Osteocyte (in vitro differentiated cells): ENCODE measurements around the gene TSPAN18. TPM values are rescaled to one million over a fixed set of nuclear protein-coding genes. Genes with fewer than 3 reads are reported as not detected.

Experiments
- DNase-seq: peaks from one replicate; pipeline ENCODE4 v3.0.0; 2021; ENCODE audit warnings: mixed read lengths; ENCODE audit not compliant: unreplicated experiment; ENCODE audit errors: extremely low spot score
- H3K27ac Mint-ChIP-seq: one replicate; pipeline ENCODE4 v1.8.0; 2021; ENCODE audit warnings: mild to moderate bottlenecking, mixed read lengths; ENCODE audit not compliant: unreplicated experiment
- H3K27me3 Mint-ChIP-seq: one replicate; pipeline ENCODE4 v1.8.0; 2021; ENCODE audit warnings: mixed read lengths; ENCODE audit not compliant: unreplicated experiment
- H3K36me3 Mint-ChIP-seq: one replicate; pipeline ENCODE4 v1.8.0; 2021; ENCODE audit warnings: mixed read lengths; ENCODE audit not compliant: unreplicated experiment
- H3K4me1 Mint-ChIP-seq: one replicate; pipeline ENCODE4 v1.8.0; 2021; ENCODE audit warnings: mixed read lengths; ENCODE audit not compliant: unreplicated experiment
- H3K4me3 Mint-ChIP-seq: one replicate; pipeline ENCODE4 v1.8.0; 2021; ENCODE audit warnings: mild to moderate bottlenecking, moderate library complexity, mixed read lengths; ENCODE audit not compliant: unreplicated experiment
- H3K9me3 Mint-ChIP-seq: one replicate; pipeline ENCODE4 v1.8.0; 2021; ENCODE audit warnings: mixed read lengths; ENCODE audit not compliant: unreplicated experiment
- total RNA-seq: library from RNA; stranded (reverse); gene quantifications from 2 replicates; pipeline ENCODE4 v1.2.1, GENCODE V29; 2021
- TF ChIP-seq, protein P1 (sequence below): fragments of 200-600 bp; sonication (generic); IDR thresholded peaks from 2 replicates; pipeline ENCODE4 v1.5.0; 2021; ENCODE audit warnings: antibody characterized with exemption, mild to moderate bottlenecking, moderate library complexity

The TSPAN18 gene
- total RNA-seq, 1 donor from 2014 or later: 13.4 TPM

- Mint-ChIP-seq H3K36me3 (peaks cover 2% of the 10 kb centered on the region), H3K9me3 (no peaks in the 10 kb centered on the region), H3K4me3 (no peak overlapping the region), H3K4me1 (no peaks in the 10 kb centered on the region), H3K27me3 (no peaks in the 10 kb centered on the region), H3K27ac (no peak overlapping the region)
- DNase-seq: no peak
- TF ChIP-seq, protein P1, sequence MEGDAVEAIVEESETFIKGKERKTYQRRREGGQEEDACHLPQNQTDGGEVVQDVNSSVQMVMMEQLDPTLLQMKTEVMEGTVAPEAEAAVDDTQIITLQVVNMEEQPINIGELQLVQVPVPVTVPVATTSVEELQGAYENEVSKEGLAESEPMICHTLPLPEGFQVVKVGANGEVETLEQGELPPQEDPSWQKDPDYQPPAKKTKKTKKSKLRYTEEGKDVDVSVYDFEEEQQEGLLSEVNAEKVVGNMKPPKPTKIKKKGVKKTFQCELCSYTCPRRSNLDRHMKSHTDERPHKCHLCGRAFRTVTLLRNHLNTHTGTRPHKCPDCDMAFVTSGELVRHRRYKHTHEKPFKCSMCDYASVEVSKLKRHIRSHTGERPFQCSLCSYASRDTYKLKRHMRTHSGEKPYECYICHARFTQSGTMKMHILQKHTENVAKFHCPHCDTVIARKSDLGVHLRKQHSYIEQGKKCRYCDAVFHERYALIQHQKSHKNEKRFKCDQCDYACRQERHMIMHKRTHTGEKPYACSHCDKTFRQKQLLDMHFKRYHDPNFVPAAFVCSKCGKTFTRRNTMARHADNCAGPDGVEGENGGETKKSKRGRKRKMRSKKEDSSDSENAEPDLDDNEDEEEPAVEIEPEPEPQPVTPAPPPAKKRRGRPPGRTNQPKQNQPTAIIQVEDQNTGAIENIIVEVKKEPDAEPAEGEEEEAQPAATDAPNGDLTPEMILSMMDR: no peak
Observed at GRCh38 chr11:44812971-44813370, 86.2 kb downstream of the TSPAN18 start.

DNA sequence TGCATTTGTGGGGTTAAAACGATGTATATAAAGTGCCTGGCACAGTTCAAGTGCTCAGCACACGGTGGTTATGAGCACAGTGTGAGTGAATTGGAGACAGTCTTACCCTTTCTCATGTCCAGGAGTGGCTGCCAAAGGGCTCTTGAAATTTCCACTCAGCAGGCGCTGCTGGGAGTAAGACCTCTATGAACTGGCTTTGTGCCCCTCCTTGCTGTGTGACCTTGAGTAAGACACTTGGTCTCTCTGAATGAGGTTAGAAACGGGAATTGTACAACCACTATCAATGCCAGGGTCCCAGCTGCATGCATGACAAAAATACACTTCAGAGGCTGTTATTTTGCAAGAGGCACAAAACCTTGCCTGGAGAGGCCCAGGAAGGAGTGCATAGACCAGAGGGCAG, 86.6 kb downstream of the TSPAN18 start:
- H3K4me3 Mint-ChIP-seq: no peak overlapping the region
- H3K4me1 Mint-ChIP-seq: no peaks in the 10 kb centered on the region
- no peak overlapping the region for H3K27ac Mint-ChIP-seq
- H3K27me3 Mint-ChIP-seq: no peaks in the 10 kb centered on the region
- no peaks in the 10 kb centered on the region for H3K9me3 Mint-ChIP-seq
- H3K36me3 Mint-ChIP-seq: peaks cover 2% of the 10 kb centered on the region
- TF ChIP-seq, protein P1: no peak
- DNase-seq: no peak

DNA sequence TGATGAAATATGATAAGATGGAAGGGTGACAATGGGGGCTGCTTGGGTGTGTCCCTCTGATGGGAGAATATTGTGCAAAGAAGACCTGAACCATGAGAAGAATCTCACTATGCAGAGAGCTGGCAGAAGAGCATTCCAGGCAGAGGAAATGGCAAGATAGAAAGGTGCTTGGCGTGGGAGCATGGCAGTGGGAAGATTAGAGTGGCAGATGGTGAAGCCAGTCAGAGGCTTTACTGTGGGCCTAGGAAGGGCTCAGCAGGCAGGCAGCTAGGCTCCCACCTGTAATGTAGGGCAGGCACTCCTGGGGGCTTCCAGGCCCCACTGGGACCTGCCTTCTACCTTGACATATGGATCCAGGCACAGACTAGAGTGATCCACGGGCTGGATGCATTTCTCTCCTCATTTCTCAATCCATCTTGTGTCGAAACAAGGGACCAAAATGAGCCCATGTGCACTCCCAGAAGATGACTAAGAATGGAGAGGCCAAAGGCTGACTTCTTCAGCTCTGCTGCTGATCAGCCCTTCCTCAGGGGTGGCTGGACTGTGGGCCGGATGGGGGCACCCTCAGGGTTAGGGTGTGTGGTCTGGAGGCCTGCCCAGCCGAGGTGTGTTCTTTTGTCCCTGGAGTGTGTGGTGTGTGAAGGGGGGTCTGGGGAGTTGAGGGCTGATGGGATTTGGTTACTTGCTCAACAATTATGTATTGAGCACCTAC, 88.3 kb downstream of the TSPAN18 start:
- TF ChIP-seq, protein P1: no peak
- H3K36me3 Mint-ChIP-seq: peaks cover 2% of the 10 kb centered on the region
- no peak for DNase-seq
- no peaks in the 10 kb centered on the region for H3K4me1 Mint-ChIP-seq
- H3K27ac Mint-ChIP-seq: no peak overlapping the region
- no peak overlapping the region for H3K4me3 Mint-ChIP-seq
- no peaks in the 10 kb centered on the region for H3K9me3 Mint-ChIP-seq
- H3K27me3 Mint-ChIP-seq: no peaks in the 10 kb centered on the region

DNA sequence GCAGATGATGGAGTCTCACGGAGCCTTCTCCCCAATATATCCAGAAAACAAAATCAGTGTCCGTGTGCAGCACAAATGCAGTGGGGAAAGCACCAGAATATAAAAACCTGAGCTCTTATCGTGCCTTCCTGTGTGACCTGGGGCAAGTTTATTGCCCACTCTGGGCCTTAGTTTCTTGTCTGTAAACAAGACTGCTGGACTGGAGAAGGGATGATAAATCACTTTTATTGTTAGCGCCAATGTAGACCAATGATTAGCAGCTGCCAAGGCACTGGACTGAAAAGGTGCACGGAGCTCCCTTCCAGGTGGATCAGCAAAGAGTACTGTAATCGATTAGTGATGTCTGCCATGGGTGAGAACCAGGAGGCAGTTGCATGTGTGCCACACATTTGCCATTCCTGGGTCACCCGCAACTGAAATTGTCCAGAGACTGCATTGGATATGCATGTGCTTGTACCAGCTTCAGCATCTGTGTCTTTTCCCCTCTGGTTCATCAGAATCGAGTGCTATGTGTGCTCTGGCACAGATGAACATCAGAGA, 89.2 kb downstream of the TSPAN18 start:
- Mint-ChIP-seq H3K27ac (no peak overlapping the region), H3K9me3 (no peaks in the 10 kb centered on the region), H3K4me3 (no peak overlapping the region), H3K4me1 (no peaks in the 10 kb centered on the region), H3K27me3 (no peaks in the 10 kb centered on the region), H3K36me3 (peaks cover 2% of the 10 kb centered on the region)
- no peak for DNase-seq
- TF ChIP-seq, protein P1: no peak

DNA sequence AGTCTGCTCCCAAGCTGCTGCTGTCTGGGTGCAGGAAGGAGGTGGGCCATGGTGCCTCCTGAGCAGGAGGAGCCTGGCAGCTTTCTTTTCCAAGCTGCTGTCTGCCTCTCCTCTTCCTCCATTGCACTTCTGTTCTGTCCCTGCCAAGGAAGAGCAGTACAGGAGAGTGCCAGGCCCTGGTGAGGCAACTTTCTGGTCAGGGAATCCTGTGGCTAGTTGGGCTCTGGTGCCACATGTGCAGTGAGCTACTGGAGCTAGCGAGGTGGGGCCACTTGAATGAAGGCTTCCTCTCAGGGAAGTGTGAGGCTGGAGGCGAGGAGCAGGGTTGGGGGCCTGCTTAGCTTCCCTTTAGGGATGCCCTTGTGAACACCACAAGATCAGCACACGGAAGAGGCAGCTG, 90.0 kb downstream of the TSPAN18 start:
- no peak overlapping the region for H3K27ac Mint-ChIP-seq
- peaks cover 2% of the 10 kb centered on the region for H3K36me3 Mint-ChIP-seq
- TF ChIP-seq, protein P1: no peak
- no peak for DNase-seq
- H3K27me3 Mint-ChIP-seq: no peaks in the 10 kb centered on the region
- no peaks in the 10 kb centered on the region for H3K9me3 Mint-ChIP-seq
- H3K4me3 Mint-ChIP-seq: no peak overlapping the region
- H3K4me1 Mint-ChIP-seq: no peaks in the 10 kb centered on the region
